H1 (cell line): ENCODE results near the gene MRAP. TPM values are rescaled to one million over a fixed set of nuclear protein-coding genes. Genes with fewer than 3 reads are reported as not detected.

ENCODE experiments used
- CTCF ChIA-PET: fragments of 300-600 bp; sonication (Branson Sonifier 250); formaldehyde crosslinking; loops from one replicate; lab custom pipeline; 2021; ENCODE audit not compliant: partially characterized antibody; lab: Charles Lee
- POLR2A ChIA-PET: fragments of 300-600 bp; sonication (Branson Sonifier 250); formaldehyde crosslinking; loops from one replicate; lab custom pipeline; 2021; ENCODE audit warnings: inconsistent platforms; ENCODE audit not compliant: partially characterized antibody; lab: Charles Lee
- DNase-seq, 2 experiments: peaks; one replicate each; pipeline versions ENCODE4 v3.0.0 to v3.0.0-alpha.2; 2010 to 2022; ENCODE audit warnings: low spot score in 2 of 2, low read depth in 1 of 2, mixed read lengths in 1 of 2
- FAIRE-seq: peaks from 2 replicates; lab custom pipeline; 2011; peaks lifted over from hg19 to GRCh38; lab: Jason Lieb, UNC
- H2AFZ ChIP-seq: 2 replicates; pipeline ENCODE4 v1.8.1; 2012; ENCODE audit warnings: low read length, inconsistent platforms
- H2AK5ac ChIP-seq: 2 replicates; pipeline ENCODE4 v1.6.1; 2013; ENCODE audit warnings: low read depth, low read length
- H2BK120ac ChIP-seq: replicated peaks from 2 replicates; pipeline ENCODE3; 2013; ENCODE audit warnings: low read depth, low read length, inconsistent platforms
- H2BK12ac ChIP-seq: 2 replicates; pipeline ENCODE4 v1.6.1; 2013; ENCODE audit warnings: low read depth, low read length
- H2BK15ac ChIP-seq: 2 replicates; pipeline ENCODE4 v1.6.1; 2013; ENCODE audit warnings: low read length
- H2BK20ac ChIP-seq: 2 replicates; pipeline ENCODE4 v1.6.1; 2013; ENCODE audit warnings: low read length
- H2BK5ac ChIP-seq: 2 replicates; pipeline ENCODE4 v1.6.1; 2013; ENCODE audit warnings: low read depth, low read length
- H3K14ac ChIP-seq: 2 replicates; pipeline ENCODE4 v1.6.1; 2013; ENCODE audit warnings: inconsistent platforms; ENCODE audit not compliant: insufficient read length
- H3K18ac ChIP-seq: 2 replicates; pipeline ENCODE4 v1.6.1; 2013; ENCODE audit warnings: low read length; ENCODE audit errors: extremely low read depth
- H3K23ac ChIP-seq: 2 replicates; pipeline ENCODE4 v1.6.1; 2013; ENCODE audit warnings: inconsistent platforms; ENCODE audit not compliant: insufficient read length
- H3K23me2 ChIP-seq: 2 replicates; pipeline ENCODE4 v1.6.1; 2013; ENCODE audit warnings: low read depth, low read length
- H3K27ac ChIP-seq: 2 replicates; pipeline ENCODE4 v1.6.1; 2011; ENCODE audit warnings: low read depth, low read length, inconsistent platforms
- H3K27me3 ChIP-seq, 4 experiments: replicated peaks in 1 of 4; 1 replicate in 1 of 4; 2 replicates in 3 of 4; pipeline versions ENCODE4 v1.6.1 to v1.8.1; 2011 to 2013; ENCODE audit warnings: low read length in 3 of 4, mild to moderate bottlenecking in 3 of 4, inconsistent platforms in 2 of 4, mixed read lengths in 2 of 4, moderate library complexity in 1 of 4; ENCODE audit not compliant: control insufficient read depth in 3 of 4, insufficient read depth in 3 of 4; ENCODE audit errors: extremely low read depth in 1 of 4
- H3K36me3 ChIP-seq, 4 experiments: 2 replicates each; pipeline versions ENCODE4 v1.6.1 to v1.8.1; 2011 to 2013; ENCODE audit warnings: mild to moderate bottlenecking in 4 of 4, low read length in 3 of 4, moderate library complexity in 2 of 4, control low read depth in 1 of 4, inconsistent platforms in 1 of 4; ENCODE audit not compliant: insufficient read depth in 4 of 4, control insufficient read depth in 2 of 4
- H3K4ac ChIP-seq: replicated peaks from 2 replicates; pipeline ENCODE3; 2013; ENCODE audit warnings: low read length, low read depth, mixed read lengths, inconsistent platforms; ENCODE audit not compliant: insufficient read length
- H3K4me1 ChIP-seq, 4 experiments: replicated peaks in 1 of 4; 1 replicate in 1 of 4; 2 replicates in 3 of 4; pipeline versions ENCODE4 v1.6.1 to v1.8.1; 2011 to 2013; ENCODE audit warnings: low read length in 3 of 4, inconsistent platforms in 2 of 4, mixed read lengths in 1 of 4; ENCODE audit not compliant: insufficient read depth in 4 of 4, control insufficient read depth in 3 of 4
- H3K4me2 ChIP-seq, 2 experiments: 2 replicates each; pipeline versions ENCODE4 v1.6.1 to v1.8.1; 2011 to 2013; ENCODE audit warnings: low read depth in 2 of 2, low read length in 2 of 2, control low read depth in 1 of 2, inconsistent platforms in 1 of 2, mild to moderate bottlenecking in 1 of 2; ENCODE audit not compliant: insufficient read depth in 1 of 2
- H3K4me3 ChIP-seq, 4 experiments: fragments of 200-600, 300-600 bp in 1 of 4; sonication (generic), shearing (Covaris generic), sonication (Bioruptor Twin) in 1 of 4; 2 replicates each; pipeline versions ENCODE4 v1.5.1 to v1.8.1; 2011 to 2016; ENCODE audit warnings: low read length in 4 of 4, low read depth in 3 of 4, control low read depth in 2 of 4, inconsistent platforms in 2 of 4, mild to moderate bottlenecking in 2 of 4, mixed read lengths in 1 of 4, moderate library complexity in 1 of 4; ENCODE audit not compliant: insufficient read depth in 2 of 4; ENCODE audit errors: extremely low read depth in 1 of 4
- H3K56ac ChIP-seq: replicated peaks from 2 replicates; pipeline ENCODE3; 2013; ENCODE audit warnings: low read depth, mild to moderate bottlenecking, mixed read lengths, low read length, inconsistent platforms; ENCODE audit not compliant: insufficient read length
- H3K79me1 ChIP-seq: 2 replicates; pipeline ENCODE4 v1.6.1; 2013; ENCODE audit warnings: low read depth, low read length, control low read depth
- H3K79me2 ChIP-seq, 2 experiments: 2 replicates each; pipeline versions ENCODE4 v1.6.1 to v1.8.1; 2012 to 2013; ENCODE audit warnings: low read length in 2 of 2, mild to moderate bottlenecking in 2 of 2, inconsistent platforms in 1 of 2; ENCODE audit not compliant: insufficient read depth in 2 of 2, control insufficient read depth in 1 of 2
- H3K9ac ChIP-seq, 4 experiments: replicated peaks in 1 of 4; 1 replicate in 1 of 4; 2 replicates in 3 of 4; pipeline versions ENCODE4 v1.6.1 to v1.8.1; 2011 to 2013; ENCODE audit warnings: low read depth in 3 of 4, low read length in 3 of 4, control low read depth in 2 of 4, mild to moderate bottlenecking in 2 of 4, moderate library complexity in 2 of 4, inconsistent platforms in 1 of 4; ENCODE audit errors: extremely low read depth in 1 of 4
- H3K9me3 ChIP-seq, 2 experiments: 2 replicates each; pipeline versions ENCODE4 v1.6.1 to v1.8.1; 2012 to 2013; ENCODE audit warnings: mild to moderate bottlenecking in 2 of 2, moderate library complexity in 2 of 2, control low read depth in 1 of 2, inconsistent platforms in 1 of 2, low read depth in 1 of 2, low read length in 1 of 2, mixed read lengths in 1 of 2; ENCODE audit not compliant: insufficient read depth in 2 of 2
- H4K20me1 ChIP-seq, 2 experiments: replicated peaks in 1 of 2; 2 replicates each; pipeline versions ENCODE3 to v1.8.1; 2011 to 2013; ENCODE audit warnings: inconsistent platforms in 2 of 2, low read length in 2 of 2, mild to moderate bottlenecking in 1 of 2; ENCODE audit not compliant: insufficient read depth in 2 of 2, control insufficient read depth in 1 of 2
- H4K5ac ChIP-seq: 2 replicates; pipeline ENCODE4 v1.6.1; 2013; ENCODE audit warnings: low read length, low read depth, mixed read lengths, inconsistent platforms; ENCODE audit not compliant: insufficient read length
- H4K8ac ChIP-seq: 2 replicates; pipeline ENCODE4 v1.8.0; 2013; ENCODE audit warnings: mild to moderate bottlenecking, moderate library complexity, low read length, inconsistent platforms; ENCODE audit not compliant: insufficient read depth; ENCODE audit errors: extremely low read depth
- H4K91ac ChIP-seq: replicated peaks from 2 replicates; pipeline ENCODE3; 2013; ENCODE audit warnings: low read length, mixed read lengths, inconsistent platforms; ENCODE audit not compliant: insufficient read length
- CHD1 ChIP-seq: IDR thresholded peaks from 2 replicates; pipeline ENCODE4 v1.6.1; 2012; ENCODE audit warnings: low read depth, low read length, improper control_type of control experiment
- CHD2 ChIP-seq: IDR thresholded peaks from 2 replicates; pipeline ENCODE4 v1.6.1; 2012; ENCODE audit warnings: low read length, improper control_type of control experiment
- EP300 ChIP-seq, 2 experiments: IDR thresholded peaks; 1 replicate in 1 of 2; 2 replicates in 1 of 2; pipeline ENCODE4 v1.6.1; 2011 to 2012; ENCODE audit warnings: low read depth in 2 of 2, low read length in 2 of 2, mild to moderate bottlenecking in 2 of 2, borderline replicate concordance in 1 of 2, inconsistent platforms in 1 of 2, moderate library complexity in 1 of 2
- POLR2AphosphoS5 ChIP-seq: IDR thresholded peaks from 2 replicates; pipeline ENCODE4 v1.6.1; 2011; ENCODE audit warnings: low read depth, low read length
- POU5F1 ChIP-seq: IDR thresholded peaks from 2 replicates; pipeline ENCODE4 v1.6.1; 2011; ENCODE audit warnings: low read depth, mild to moderate bottlenecking, low read length, moderate library complexity
- RBBP5 ChIP-seq: IDR thresholded peaks from 2 replicates; pipeline ENCODE4 v1.7.1; 2012; ENCODE audit warnings: low read depth, mild to moderate bottlenecking, inconsistent platforms, low read length, moderate library complexity, borderline replicate concordance
- RFX5 ChIP-seq: IDR thresholded peaks from 2 replicates; pipeline ENCODE4 v1.6.1; 2011; ENCODE audit warnings: low read depth, low read length, improper control_type of control experiment, borderline replicate concordance
- RXRA ChIP-seq: IDR thresholded peaks from 2 replicates; pipeline ENCODE4 v1.6.1; 2011; ENCODE audit warnings: low read depth, mild to moderate bottlenecking, low read length, moderate library complexity; ENCODE audit not compliant: insufficient read depth
- SIRT6 ChIP-seq: IDR thresholded peaks from one replicate; pipeline ENCODE4 v1.7.1; 2012; ENCODE audit warnings: low read length, inconsistent platforms
- SUZ12 ChIP-seq: fragments of 200-600 bp; sonication (generic); IDR thresholded peaks from 2 replicates; pipeline ENCODE4 v1.6.1; 2012; ENCODE audit warnings: mild to moderate bottlenecking, inconsistent platforms, low read length, moderate library complexity, mixed read lengths
- TAF7 ChIP-seq: optimal IDR thresholded peaks from 2 replicates; pipeline ENCODE3; 2011; ENCODE audit warnings: low read depth, mild to moderate bottlenecking, inconsistent platforms, low read length, moderate library complexity, borderline replicate concordance
- WGBS, 2 experiments: shearing (Covaris generic) in 1 of 2; methylation state at CpG; one replicate each; pipeline versions ENCODE4 v1.1.6 to v1.1.7; 2013 to 2015; ENCODE audit warnings: low lambda C conversion rate in 2 of 2, mixed read lengths in 2 of 2, inconsistent platforms in 1 of 2, low coverage in 1 of 2, missing lambda C conversion rate in 1 of 2; ENCODE audit not compliant: insufficient replicate concordance in 2 of 2, insufficient coverage in 1 of 2, insufficient read length in 1 of 2; ENCODE audit errors: extremely low coverage in 1 of 2, missing lambda C conversion rate in 1 of 2; 5-methylcytosine and 5-hydroxymethylcytosine counted together
- polyA plus RNA-seq, 7 experiments: library from polyadenylated mRNA; depleted of rRNA in 3 of 7; stranded (reverse) in 5 of 7; unstranded in 2 of 7; fragments of >200 nt in 5 of 7; fragments of 200-250 nt in 2 of 7; gene quantifications; 1 replicate in 5 of 7; 2 replicates in 1 of 7; 4 replicates in 1 of 7; pipeline versions ENCODE4 v1.2.1 to v1.2.3, GENCODE V29; 2011 to 2013; ENCODE audit warnings: missing spikeins in 2 of 7, mixed read lengths in 2 of 7
- total RNA-seq: library from RNA; stranded (reverse); fragmentation: NEBNext Ultra II Directional; extraction: Animal tissue kit (Norgen Biotek cat#: 25700); gene quantifications from 2 replicates; pipeline ENCODE4 v1.2.1, GENCODE V29; 2021

Gene MRAP
- total and polyA plus RNA-seq, 2 of the 8 experiments (the other 6 are each of a cell fraction or from before 2014, with no cell fraction given) = not detected

GRCh38 chr21:32316361-32317215 is 17.9 kb downstream of the MRAP start:
- no peak overlapping the region for H4K91ac ChIP-seq
- DNase-seq (no peak), FAIRE-seq (no peak)
- H4K8ac ChIP-seq = no peak overlapping the region
- no peaks in the 10 kb centered on the region for H3K23me2 ChIP-seq
- no peak overlapping the region for H3K4ac ChIP-seq
- H3K4me1 ChIP-seq = no peaks in the 10 kb centered on the region
- no peak overlapping the region for H3K4me3 ChIP-seq
- ChIA-PET CTCF (interaction anchor here (1.4 to 2.9 kb wide), 2 partner anchors 10 to 18 kb away, joined by 3 to 13 read pairs; partner anchors contain the start of gene MRAP), POLR2A (no interaction called here)
- WGBS, 2 experiments = 92% methylated on average over 22 of the region's 22 CpGs; no CpG with 5 or more reads in 1 of the 2 experiments
- no peak overlapping the region for H3K9ac ChIP-seq
- TF ChIP-seq SUZ12 (no peak), EP300 (IDR thresholded peaks at IDR 0.05; ENCODE audit: borderline replicate concordance in 1 of 2, low read depth in 2 of 2, low read length in 2 of 2) (no peak), RXRA (no peak), CHD1 (no peak), POU5F1 (no peak), CHD2 (no peak), RBBP5 (no peak), TAF7 (no peak), SIRT6 (no peak), RFX5 (no peak), POLR2AphosphoS5 (no peak)
- H3K18ac ChIP-seq = no peak overlapping the region
- H3K9me3 ChIP-seq = no peaks in the 10 kb centered on the region
- H3K23ac ChIP-seq = no peak overlapping the region
- H2AFZ ChIP-seq = no peak overlapping the region
- H2AK5ac ChIP-seq = no peak overlapping the region
- H3K79me1 ChIP-seq = peaks cover 4% of the 10 kb centered on the region; the same call in 1 of the 2 replicates
- H3K27me3 ChIP-seq = no peaks in the 10 kb centered on the region
- H3K27ac ChIP-seq = no peak overlapping the region
- no peak overlapping the region for H3K14ac ChIP-seq
- no peak overlapping the region for H2BK12ac ChIP-seq
- H4K5ac ChIP-seq = no peak overlapping the region
- H3K36me3 ChIP-seq = peaks cover 37 to 66% (median 62%) of the 10 kb centered on the region in 4 experiments; a peak in 7 of 8 replicates
- H4K20me1 ChIP-seq = peaks cover 0 to 12% of the 10 kb centered on the region in 2 experiments
- H2BK15ac ChIP-seq = no peak overlapping the region
- H3K79me2 ChIP-seq = no peaks in the 10 kb centered on the region
- H2BK120ac ChIP-seq = no peak overlapping the region
- no peak overlapping the region for H3K4me2 ChIP-seq
- no peak overlapping the region; the same call in 1 of the 2 replicates for H2BK5ac ChIP-seq
- no peak overlapping the region for H2BK20ac ChIP-seq
- no peak overlapping the region for H3K56ac ChIP-seq
